GM18861 (cell line): ENCODE results near the gene BRSK2.
A peak's percentile ranks its signal among the peaks of the same experiment; 100 is the strongest.

Experiments used
- ATAC-seq: cut with Tn5 transposase; IDR thresholded peaks from one replicate; pipeline ENCODE4 v1.9.1; 2021; ENCODE audit not compliant: unreplicated experiment

The BRSK2 gene

DNA sequence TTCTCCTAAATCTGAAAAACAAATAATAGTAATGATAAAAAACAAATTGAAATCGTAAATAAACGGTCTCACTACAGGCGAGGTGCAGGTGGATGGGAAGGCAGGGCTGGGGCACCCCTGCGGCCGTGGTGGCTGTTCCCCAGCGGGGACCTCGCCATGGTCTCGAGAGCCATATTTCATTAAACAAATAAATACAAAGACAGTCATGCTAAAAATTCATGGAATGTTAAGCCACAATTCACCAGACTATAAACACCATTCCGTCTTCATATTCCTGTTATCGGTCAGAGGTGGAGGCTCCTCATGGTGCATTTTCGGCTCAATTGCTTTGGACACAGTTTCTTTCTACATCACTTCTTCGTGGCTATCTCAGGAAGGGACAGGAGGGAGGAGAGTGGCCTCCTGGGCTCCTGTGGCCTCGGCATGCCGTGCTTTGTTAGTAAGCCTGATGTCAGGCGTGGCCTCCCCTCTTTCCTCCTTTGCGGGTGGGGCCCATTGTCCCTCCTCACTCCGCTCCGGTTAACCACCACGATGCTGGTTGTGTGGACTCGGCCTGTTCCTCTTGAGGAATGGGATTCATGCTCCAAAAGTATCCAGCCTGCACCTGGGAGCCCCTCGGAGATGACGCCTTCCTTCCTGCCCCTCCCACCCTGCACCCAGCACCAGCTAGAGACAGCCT, 16.1 kb upstream of the BRSK2 start:
- ATAC-seq = no peak

DNA sequence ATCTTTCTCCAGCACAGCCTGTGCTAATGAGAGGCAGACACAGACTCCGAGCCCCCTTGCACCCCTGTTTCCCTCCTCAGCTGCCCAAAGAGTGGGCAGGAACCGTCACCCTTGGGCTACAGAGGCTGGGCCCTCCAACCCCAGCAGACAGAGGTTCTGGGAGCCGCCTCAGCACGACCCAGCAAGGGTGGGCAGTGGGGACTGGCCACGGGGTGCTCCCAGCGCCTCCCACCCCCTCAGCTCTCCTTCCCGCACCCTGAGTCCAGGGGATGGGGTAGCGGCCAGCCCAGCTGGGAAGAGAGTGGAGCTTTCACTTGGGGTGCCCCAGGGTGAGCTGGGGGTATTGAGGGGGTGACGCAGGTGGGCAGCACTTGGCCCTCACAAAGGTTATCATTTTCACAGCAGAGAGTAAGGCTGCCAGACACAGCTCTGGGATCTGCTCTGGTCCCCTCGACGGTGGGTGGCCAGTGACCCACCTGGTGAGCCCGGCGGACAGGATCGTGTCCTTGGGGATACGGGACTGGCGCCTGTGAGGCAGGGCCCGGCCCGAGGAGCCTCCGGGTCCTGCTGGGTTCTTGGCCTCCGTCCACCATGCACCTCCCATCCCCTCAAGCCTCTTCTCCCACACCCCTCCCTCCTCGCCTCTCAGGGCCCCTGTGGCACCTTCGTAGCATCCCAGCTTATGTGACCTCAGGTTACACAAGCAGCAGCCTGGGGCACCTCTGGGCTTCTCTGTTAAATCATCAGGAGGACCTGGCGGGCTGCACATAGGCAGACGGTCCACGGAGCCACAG, 14.4 kb upstream of the BRSK2 start:
- no peak for ATAC-seq

DNA sequence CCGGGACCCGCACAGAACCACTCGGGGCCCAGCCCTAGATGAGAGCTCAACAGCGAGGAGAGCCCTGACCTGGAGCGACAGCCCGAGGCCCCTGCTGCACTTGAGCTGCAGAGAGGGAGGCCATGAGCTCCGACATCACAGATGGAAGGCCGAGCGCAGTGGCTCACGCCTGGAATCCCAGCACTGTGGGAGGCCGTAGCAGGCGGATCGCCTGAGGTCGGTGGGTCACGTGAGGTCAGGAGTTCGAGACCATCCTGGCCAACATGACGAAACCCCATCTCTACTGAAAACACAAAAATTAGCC, 13.8 kb upstream of the BRSK2 start:
- ATAC-seq = no peak

DNA sequence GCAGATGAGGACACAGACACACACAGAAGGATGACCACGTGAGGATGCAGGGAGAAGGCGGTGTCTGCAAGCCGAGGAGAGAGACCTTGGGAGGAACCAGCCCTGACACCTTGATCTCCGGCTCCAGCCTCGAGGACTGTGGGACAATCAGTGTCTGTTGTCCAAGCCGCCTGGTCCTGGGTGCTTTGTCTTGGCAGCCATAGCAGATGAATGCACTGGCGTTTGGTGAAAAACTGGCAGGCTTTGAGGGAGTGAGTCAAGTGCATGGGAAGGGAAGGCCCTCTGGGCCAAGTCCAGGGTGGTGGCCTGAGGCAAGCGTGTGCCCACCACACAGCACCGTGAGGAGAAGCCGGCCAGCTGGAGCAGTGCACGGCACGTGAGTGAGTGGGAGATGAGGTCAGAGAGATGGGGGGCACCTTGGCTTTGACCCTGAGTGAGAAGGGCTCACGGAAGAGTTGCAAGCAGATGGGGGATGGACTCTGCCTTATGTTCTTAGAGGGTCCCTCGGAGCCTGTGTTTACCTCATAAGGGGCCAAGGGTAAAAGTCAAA, 12.4 kb upstream of the BRSK2 start:
- ATAC-seq = no peak

GRCh38 chr11:1381793-1382425, 7.8 kb upstream of the BRSK2 start:
- ATAC-seq = no peak

- ATAC-seq = no peak
These were observed 7.3 kb upstream of the BRSK2 start for GRCh38 chr11:1382429-1382828.

- peak; percentile 42 for ATAC-seq
These were observed 6.7 kb upstream of the BRSK2 start for GRCh38 chr11:1382831-1383607.

GRCh38 chr11:1384199-1384970, 5.3 kb upstream of the BRSK2 start:
- no peak for ATAC-seq

- no peak for ATAC-seq
These were observed 2.2 kb upstream of the BRSK2 start for GRCh38 chr11:1387521-1387920.

- no peak for ATAC-seq
These were observed 1.6 kb upstream of the BRSK2 start for GRCh38 chr11:1387961-1388762.

- ATAC-seq = no peak
These were observed 1.0 kb upstream of the BRSK2 start for GRCh38 chr11:1388763-1389102.

DNA sequence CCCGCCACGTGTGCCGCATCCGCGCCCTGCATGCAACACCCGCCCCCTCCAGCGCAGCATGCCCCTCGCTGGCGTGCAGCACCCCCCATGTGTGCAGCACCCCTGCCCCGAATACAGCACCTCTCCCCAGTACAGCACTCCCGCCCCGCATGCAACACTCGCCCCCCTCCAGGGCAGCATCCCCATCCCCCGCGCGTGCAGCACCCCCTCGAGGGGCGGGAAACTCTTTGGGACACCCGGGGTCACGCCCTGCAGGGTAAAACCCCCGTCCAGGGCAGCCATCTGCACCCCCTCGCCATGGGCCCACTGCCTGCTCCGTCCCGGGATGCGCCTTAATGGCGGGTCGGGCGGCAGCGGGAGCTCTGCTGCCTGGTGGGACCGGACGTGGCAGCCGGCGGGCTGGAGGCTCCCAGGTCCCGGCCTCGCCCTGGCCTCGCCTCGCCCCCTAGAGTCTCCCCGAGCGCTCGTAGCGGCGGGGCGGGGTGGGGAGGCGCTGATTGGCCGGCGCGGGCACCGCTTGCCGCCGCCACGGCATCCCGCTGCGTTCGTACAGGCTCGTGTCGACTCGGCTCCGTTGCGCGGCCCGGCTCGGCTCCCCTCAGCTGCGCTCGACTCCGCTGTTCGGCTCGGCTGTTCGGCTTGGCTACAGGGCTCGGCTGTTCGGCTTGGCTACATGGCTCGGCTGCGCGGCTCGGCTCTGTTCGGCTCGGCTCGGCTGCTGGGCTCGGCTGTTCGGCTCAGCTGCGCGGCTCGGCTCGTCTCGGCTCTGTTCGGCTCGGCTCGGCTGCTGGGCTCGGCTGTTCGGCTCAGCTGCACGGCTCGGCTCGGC, 417 bp upstream of the BRSK2 start:
- peak; percentile 75 for ATAC-seq

DNA sequence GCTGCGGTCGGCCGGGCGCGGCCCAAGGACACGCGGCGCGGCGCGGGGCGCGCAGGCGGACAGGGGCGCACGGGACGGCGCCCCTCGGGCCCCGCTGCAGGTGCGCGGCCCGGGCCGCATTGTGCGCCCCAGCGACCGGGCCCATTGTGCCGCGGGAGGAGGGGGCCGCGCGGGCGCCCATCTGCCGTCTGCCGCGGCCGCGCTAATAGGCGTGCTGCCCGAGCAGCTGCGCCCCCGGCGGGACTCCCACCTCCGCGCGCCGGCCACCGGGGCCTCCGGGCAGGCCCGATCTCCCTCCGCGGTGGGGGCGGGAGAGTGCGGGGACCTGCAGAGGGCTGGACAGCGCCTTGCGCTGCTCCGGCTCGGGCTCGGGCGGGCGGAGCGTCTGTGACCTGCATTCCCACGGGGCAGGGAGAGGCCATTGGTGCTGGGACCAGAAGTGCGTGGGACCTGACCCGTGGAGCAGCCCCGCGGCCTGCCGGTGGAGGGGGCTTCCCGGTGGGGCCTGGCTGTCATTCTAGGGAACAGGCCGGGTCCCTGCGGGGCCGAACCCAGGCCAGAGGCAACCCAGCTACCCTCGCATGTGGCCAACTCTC, 933 bp downstream of the BRSK2 start:
- no peak for ATAC-seq

GRCh38 chr11:1391165-1392075, 1.7 kb downstream of the BRSK2 start:
- ATAC-seq = no peak

- ATAC-seq = no peak
These were observed 2.4 kb downstream of the BRSK2 start for GRCh38 chr11:1392111-1392510.

- no peak for ATAC-seq
These were observed 2.8 kb downstream of the BRSK2 start for GRCh38 chr11:1392561-1392960.

- no peak for ATAC-seq
These were observed 3.4 kb downstream of the BRSK2 start for GRCh38 chr11:1393038-1393710.
